Mesendoderm (in vitro differentiated cells): Measurements from ENCODE around the gene COPA.
A peak's percentile ranks its signal among the peaks of the same experiment; 100 is the strongest.
"Not testable (repeated sequence)": the region's sequence is repeated elsewhere in the genome, so short reads cannot be mapped to it uniquely, and the experiment has no call there.

Experiments used
- DNase-seq: peaks from one replicate; pipeline ENCODE4 v3.0.0; 2013
- H2AK5ac ChIP-seq: 2 replicates; pipeline ENCODE4 v1.6.1; 2013; ENCODE audit warnings: low read length, inconsistent platforms
- H2BK120ac ChIP-seq: 2 replicates; pipeline ENCODE4 v1.6.1; 2013; ENCODE audit warnings: low read depth, mild to moderate bottlenecking, low read length, moderate library complexity, mixed read lengths
- H2BK15ac ChIP-seq: replicated peaks from 2 replicates; pipeline ENCODE4 v1.6.1; 2013; ENCODE audit warnings: low read depth, mild to moderate bottlenecking, moderate library complexity
- H2BK5ac ChIP-seq: 2 replicates; pipeline ENCODE4 v1.6.1; 2013; ENCODE audit warnings: low read length, inconsistent platforms
- H3K18ac ChIP-seq: 2 replicates; pipeline ENCODE4 v1.6.1; 2013; ENCODE audit warnings: mild to moderate bottlenecking, low read length, mixed read lengths
- H3K23ac ChIP-seq: one replicate; pipeline ENCODE4 v1.6.1; 2013; ENCODE audit warnings: low read length
- H3K27ac ChIP-seq: 2 replicates; pipeline ENCODE4 v1.5.1; 2013; ENCODE audit warnings: low read depth, mild to moderate bottlenecking, inconsistent platforms, low read length, moderate library complexity
- H3K27me3 ChIP-seq: 2 replicates; pipeline ENCODE4 v1.6.1; 2013; ENCODE audit warnings: low read length, control low read depth, mild to moderate bottlenecking, inconsistent platforms; ENCODE audit not compliant: insufficient read depth, poor library complexity
- H3K36me3 ChIP-seq: 2 replicates; pipeline ENCODE4 v1.6.1; 2013; ENCODE audit warnings: low read length, inconsistent platforms; ENCODE audit not compliant: control insufficient read depth, insufficient read depth
- H3K4ac ChIP-seq: one replicate; pipeline ENCODE4 v1.6.1; 2013; ENCODE audit warnings: low read depth, mild to moderate bottlenecking, low read length, moderate library complexity
- H3K4me1 ChIP-seq: 2 replicates; pipeline ENCODE4 v1.6.1; 2013; ENCODE audit warnings: low read depth, low read length, inconsistent platforms; ENCODE audit not compliant: control insufficient read depth
- H3K4me2 ChIP-seq: 2 replicates; pipeline ENCODE4 v1.6.1; 2013; ENCODE audit warnings: low read length
- H3K4me3 ChIP-seq: 2 replicates; pipeline ENCODE4 v1.5.1; 2013; ENCODE audit warnings: mild to moderate bottlenecking, low read length
- H3K56ac ChIP-seq: one replicate; pipeline ENCODE4 v1.6.1; 2013; ENCODE audit warnings: low read length
- H3K79me1 ChIP-seq: 2 replicates; pipeline ENCODE4 v1.6.1; 2013; ENCODE audit warnings: low read length, inconsistent platforms
- H3K79me2 ChIP-seq: 2 replicates; pipeline ENCODE4 v1.6.1; 2013; ENCODE audit warnings: mild to moderate bottlenecking, low read length; ENCODE audit not compliant: control insufficient read depth, insufficient read depth
- H3K9ac ChIP-seq: 2 replicates; pipeline ENCODE4 v1.6.1; 2013; ENCODE audit warnings: low read length, inconsistent platforms
- H4K5ac ChIP-seq: one replicate; pipeline ENCODE4 v1.6.1; 2013; ENCODE audit warnings: low read length
- H4K8ac ChIP-seq: one replicate; pipeline ENCODE4 v1.6.1; 2013; ENCODE audit warnings: low read depth, mild to moderate bottlenecking, control low read depth, low read length, moderate library complexity
- WGBS: extraction: QIAGEN DNeasy Blood & Tissue Kit; methylation state at CpG from one replicate; pipeline ENCODE4 v1.1.7; 2013; ENCODE audit warnings: low lambda C conversion rate, missing lambda C conversion rate; ENCODE audit not compliant: insufficient coverage; ENCODE audit errors: extremely low coverage; 5-methylcytosine and 5-hydroxymethylcytosine counted together

COPA gene

GRCh38 chr1:160296036-160296435 lies 47.0 kb downstream of the COPA start:
- Histone ChIP-seq H3K4me1 (no peaks in the 10 kb centered on the region), H4K5ac (no peak overlapping the region), H3K27me3 (no peaks in the 10 kb centered on the region), H3K79me1 (no peaks in the 10 kb centered on the region), H2BK15ac (no peak overlapping the region), H3K4me2 (no peak overlapping the region), H3K23ac (no peak overlapping the region), H3K27ac (no peak overlapping the region), H3K18ac (no peak overlapping the region), H4K8ac (no peak overlapping the region), H2AK5ac (no peak overlapping the region), H3K4me3 (no peak overlapping the region), H3K4ac (no peak overlapping the region), H3K36me3 (peaks cover 26% of the 10 kb centered on the region), H2BK5ac (no peak overlapping the region), H3K79me2 (no peaks in the 10 kb centered on the region), H3K56ac (no peak overlapping the region), H3K9ac (no peak overlapping the region), H2BK120ac (no peak overlapping the region)
- no CpG with 5 or more reads among the region's 1 CpG for WGBS
- no peak for DNase-seq

GRCh38 chr1:160293020-160293968 lies 49.8 kb downstream of the COPA start:
- Histone ChIP-seq H2BK5ac (no peak overlapping the region), H3K4me3 (no peak overlapping the region), H3K79me2 (no peaks in the 10 kb centered on the region), H3K4me2 (no peak overlapping the region), H3K27ac (no peak overlapping the region), H2BK15ac (no peak overlapping the region), H3K23ac (no peak overlapping the region), H2BK120ac (no peak overlapping the region), H3K18ac (no peak overlapping the region), H4K8ac (no peak overlapping the region), H4K5ac (no peak overlapping the region), H3K56ac (no peak overlapping the region), H3K27me3 (no peaks in the 10 kb centered on the region), H3K36me3 (peaks cover 34% of the 10 kb centered on the region), H3K4ac (no peak overlapping the region), H3K9ac (no peak overlapping the region), H3K79me1 (no peaks in the 10 kb centered on the region), H2AK5ac (no peak overlapping the region), H3K4me1 (no peaks in the 10 kb centered on the region)
- WGBS: no CpG with 5 or more reads among the region's 8 CpGs
- no peak for DNase-seq

- H4K8ac ChIP-seq: no peak overlapping the region
- H3K4me3 ChIP-seq: no peak overlapping the region
- no peaks in the 10 kb centered on the region for H3K4me1 ChIP-seq
- no peaks in the 10 kb centered on the region for H3K79me1 ChIP-seq
- no peak overlapping the region for H3K4ac ChIP-seq
- H3K4me2 ChIP-seq: no peak overlapping the region
- no peak overlapping the region for H3K9ac ChIP-seq
- H3K27me3 ChIP-seq: no peaks in the 10 kb centered on the region
- DNase-seq: peak; percentile 76
- H2BK5ac ChIP-seq: no peak overlapping the region
- H4K5ac ChIP-seq: no peak overlapping the region
- H3K18ac ChIP-seq: no peak overlapping the region
- no peak overlapping the region for H3K27ac ChIP-seq
- no peak overlapping the region for H2AK5ac ChIP-seq
- no peak overlapping the region for H2BK120ac ChIP-seq
- H2BK15ac ChIP-seq: no peak overlapping the region
- no peak overlapping the region for H3K56ac ChIP-seq
- peaks cover 29% of the 10 kb centered on the region for H3K36me3 ChIP-seq
- H3K79me2 ChIP-seq: no peaks in the 10 kb centered on the region
- no CpG with 5 or more reads among the region's 11 CpGs for WGBS
- H3K23ac ChIP-seq: no peak overlapping the region
These were observed 51.5 kb downstream of the COPA start for GRCh38 chr1:160291248-160292220.

- not testable (repeated sequence) for H3K4me1 ChIP-seq, H2BK120ac ChIP-seq, H4K5ac ChIP-seq, H3K56ac ChIP-seq, H2BK5ac ChIP-seq, H3K4me3 ChIP-seq, H3K4ac ChIP-seq, H3K79me2 ChIP-seq, H2BK15ac ChIP-seq, H4K8ac ChIP-seq, DNase-seq, H3K27me3 ChIP-seq, H3K18ac ChIP-seq, H3K79me1 ChIP-seq, H3K23ac ChIP-seq, H3K9ac ChIP-seq, H2AK5ac ChIP-seq, H3K27ac ChIP-seq, H3K4me2 ChIP-seq
- peaks cover 20% of the 10 kb centered on the region for H3K36me3 ChIP-seq
- WGBS: no CpG with 5 or more reads among the region's 12 CpGs
These were observed 55.3 kb downstream of the COPA start for GRCh38 chr1:160287769-160288168.

GRCh38 chr1:160285506-160285905 lies 57.5 kb downstream of the COPA start:
- Histone ChIP-seq H4K5ac (no peak overlapping the region), H3K36me3 (peaks cover 8% of the 10 kb centered on the region), H3K4me1 (peaks cover 7% of the 10 kb centered on the region), H3K4me2 (no peak overlapping the region), H3K56ac (no peak overlapping the region), H3K79me1 (peaks cover 10% of the 10 kb centered on the region), H3K23ac (no peak overlapping the region), H3K9ac (no peak overlapping the region), H2BK120ac (no peak overlapping the region), H3K4me3 (no peak overlapping the region), H3K27me3 (no peaks in the 10 kb centered on the region), H3K27ac (no peak overlapping the region), H2BK5ac (no peak overlapping the region), H2BK15ac (no peak overlapping the region), H2AK5ac (no peak overlapping the region), H3K4ac (no peak overlapping the region), H3K79me2 (peaks cover 9% of the 10 kb centered on the region), H4K8ac (no peak overlapping the region), H3K18ac (no peak overlapping the region)
- WGBS: no CpG with 5 or more reads among the region's 23 CpGs
- DNase-seq: no peak
